ENCODE results near the gene TMC2. TPM values are rescaled to one million over a fixed set of nuclear protein-coding genes. Genes with fewer than 3 reads are reported as not detected.
"Not testable (repeated sequence)": the region's sequence is repeated elsewhere in the genome, so short reads cannot be mapped to it uniquely, and the experiment has no call there.

The TMC2 gene
- total RNA-seq, 1 donor, result not detected

- TF ChIP-seq CTCF (IDR thresholded peaks at IDR 0.05; ENCODE audit: insufficient read depth, low read length), result no peak
- no peak for DNase-seq (ENCODE audit: low read depth)
- no peak overlapping the region for H3K4me3 ChIP-seq (ENCODE audit: low read depth, low read length)
Observed at GRCh38 chr20:2672446-2672845, 136.1 kb downstream of the TMC2 start.

DNA sequence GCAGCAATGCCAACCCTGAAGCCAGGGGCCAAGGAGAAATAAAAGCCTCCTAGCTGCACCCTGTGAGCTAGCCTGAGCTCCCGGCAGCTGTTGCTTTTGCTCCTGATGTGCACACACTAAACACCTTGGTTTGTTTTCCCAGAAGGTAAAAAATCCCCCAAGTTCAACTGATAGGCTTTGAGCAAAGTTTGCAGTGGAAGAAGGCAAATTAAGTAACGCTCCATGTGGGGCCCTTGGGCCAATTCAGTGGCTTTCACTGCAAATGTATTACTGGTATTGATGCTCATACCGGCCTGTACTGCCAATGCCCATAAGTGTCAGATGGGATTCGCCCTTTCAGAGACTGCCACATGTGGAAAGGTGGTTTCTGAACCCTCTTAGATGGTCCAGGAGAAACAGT is 137.1 kb downstream of the TMC2 start:
- TF ChIP-seq CTCF (IDR thresholded peaks at IDR 0.05; ENCODE audit: insufficient read depth, low read length), result no peak

DNA sequence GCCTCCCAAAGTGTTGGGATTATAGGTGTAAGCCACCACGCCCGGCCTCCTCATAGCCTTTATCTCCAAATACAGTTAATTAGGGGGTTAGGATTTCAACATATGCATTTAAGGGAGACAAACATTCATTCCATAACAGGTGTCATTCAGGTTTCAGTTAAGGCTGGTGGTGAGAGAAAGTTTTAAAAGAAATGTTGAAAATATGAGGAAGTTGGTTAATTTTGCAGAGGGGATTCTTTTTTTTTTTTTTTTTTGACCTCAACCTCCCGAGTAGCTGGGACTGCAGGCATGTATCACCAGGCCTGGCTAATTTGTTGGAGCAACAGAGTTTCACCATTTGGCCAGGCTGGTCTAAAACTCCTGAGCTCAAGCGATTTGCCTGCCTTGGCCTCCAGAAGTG is 143.7 kb downstream of the TMC2 start:
- no peak for DNase-seq (ENCODE audit: low read depth)
- TF ChIP-seq CTCF (IDR thresholded peaks at IDR 0.05; ENCODE audit: insufficient read depth, low read length), result no peak
- H3K4me3 ChIP-seq (ENCODE audit: low read depth, low read length), result no peak overlapping the region

More for the DNA sequence above, 137.1 kb downstream of the TMC2 start:
- no peak for DNase-seq (ENCODE audit: low read depth)
- no peak overlapping the region for H3K4me3 ChIP-seq (ENCODE audit: low read depth, low read length)

DNA sequence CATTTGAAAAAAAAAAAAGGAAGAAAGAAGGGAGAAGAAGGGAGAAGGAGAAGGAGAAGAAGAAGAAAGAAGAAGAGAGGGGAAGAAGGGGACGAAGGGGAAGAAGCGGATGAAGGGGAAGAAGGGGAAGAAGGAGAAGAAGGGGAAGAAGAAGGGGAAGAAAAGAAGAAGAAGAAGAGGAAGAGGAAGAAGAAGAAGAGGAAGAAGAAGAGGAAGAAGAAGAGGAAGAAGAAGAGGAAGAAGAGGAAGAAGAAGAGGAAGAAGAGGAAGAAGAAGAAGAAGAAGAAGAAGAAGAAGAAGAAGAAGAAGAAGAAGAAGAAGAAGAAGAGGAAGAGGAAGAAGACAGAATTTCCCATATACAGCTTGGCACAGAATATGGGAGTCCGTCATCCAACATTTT is 145.7 kb downstream of the TMC2 start:
- not testable (repeated sequence) for DNase-seq (ENCODE audit: low read depth); H3K4me3 ChIP-seq (ENCODE audit: low read depth, low read length)

DNA sequence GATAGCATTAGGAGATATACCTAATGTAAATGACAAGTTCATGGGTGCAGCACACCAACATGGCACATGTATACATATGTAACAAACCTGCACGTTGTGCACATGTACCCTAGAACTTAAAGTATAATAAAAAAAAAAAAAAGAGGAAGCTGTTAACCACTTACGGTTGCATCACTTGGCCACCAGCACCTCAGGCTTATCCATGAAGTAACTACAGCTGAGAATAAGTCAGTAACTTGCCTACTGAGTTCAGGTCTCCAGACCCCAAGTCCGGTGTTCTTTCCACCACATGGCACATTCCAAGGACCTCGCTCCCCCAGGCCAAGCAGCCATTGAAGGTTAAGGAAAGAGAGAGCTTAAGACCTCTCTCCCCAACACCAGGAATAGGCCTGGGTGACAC is 148.4 kb downstream of the TMC2 start:
- not testable (repeated sequence) for DNase-seq (ENCODE audit: low read depth); H3K4me3 ChIP-seq (ENCODE audit: low read depth, low read length)

- no peak for TF ChIP-seq CTCF (IDR thresholded peaks at IDR 0.05; ENCODE audit: insufficient read depth, low read length)
- DNase-seq (ENCODE audit: low read depth), result no peak
- no peak overlapping the region for H3K4me3 ChIP-seq (ENCODE audit: low read depth, low read length)
Observed at GRCh38 chr20:2687514-2687913, 151.1 kb downstream of the TMC2 start.

DNA sequence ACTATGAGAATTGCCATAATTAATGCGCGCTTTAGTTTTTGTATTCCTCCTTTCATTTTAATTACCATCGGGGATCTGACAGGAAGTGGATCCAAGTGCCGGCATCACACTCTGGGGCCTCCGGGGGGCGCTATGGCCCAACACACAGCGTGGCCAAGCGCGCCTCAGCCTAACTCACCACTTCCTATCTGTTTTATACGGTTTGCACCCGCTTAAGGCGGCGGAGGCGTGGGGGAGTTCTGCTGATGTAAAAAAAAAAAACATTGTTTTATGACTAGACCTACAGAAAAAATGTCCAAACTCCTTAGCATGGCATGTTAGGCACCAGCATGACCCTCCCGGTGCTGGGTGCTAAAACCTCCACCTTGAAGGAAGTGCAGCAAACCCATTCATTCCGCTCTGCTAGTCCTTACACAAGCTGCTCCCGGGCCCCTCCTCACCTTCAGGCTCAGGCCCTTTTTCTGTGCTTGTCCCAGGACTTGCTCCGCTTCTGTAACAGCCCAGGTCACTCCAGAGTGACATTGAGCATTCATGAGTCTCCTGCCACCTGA is 151.7 kb downstream of the TMC2 start:
- peak; percentile 62 for TF ChIP-seq CTCF (IDR thresholded peaks at IDR 0.05; ENCODE audit: insufficient read depth, low read length)
- no peak overlapping the region for H3K4me3 ChIP-seq (ENCODE audit: low read depth, low read length)
- peak; percentile 35 for DNase-seq (ENCODE audit: low read depth)

DNA sequence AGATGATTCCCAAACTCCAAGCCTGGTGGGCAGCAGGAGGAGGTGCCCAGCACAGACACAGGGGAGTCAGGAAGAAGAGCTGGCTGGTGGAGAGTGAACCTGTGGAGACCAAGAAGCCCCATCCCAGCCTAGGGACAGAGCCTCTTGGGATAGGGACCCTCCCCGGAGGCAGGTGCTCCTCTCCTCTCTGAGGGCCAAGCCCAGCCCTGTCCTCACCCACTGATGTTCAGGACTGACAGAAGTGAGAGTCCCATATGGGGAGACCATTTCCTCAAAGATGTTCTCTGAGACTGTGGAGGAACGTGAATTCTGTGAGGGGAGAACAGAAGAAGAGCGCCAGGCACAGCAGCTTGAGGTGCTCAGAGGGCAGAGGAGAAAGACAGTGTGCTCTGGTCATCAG is 153.8 kb downstream of the TMC2 start:
- TF ChIP-seq CTCF (IDR thresholded peaks at IDR 0.05; ENCODE audit: insufficient read depth, low read length), result no peak
- DNase-seq (ENCODE audit: low read depth), result no peak

More for the DNA sequence above, 153.8 kb downstream of the TMC2 start:
- no peak overlapping the region for H3K4me3 ChIP-seq (ENCODE audit: low read depth, low read length)

All from fibroblast of the aortic adventitia (primary cell).